Tibial nerve (tissue), 4 donors: Measurements from ENCODE around the gene CCDC88B. TPM values are rescaled to one million over a fixed set of nuclear protein-coding genes. Genes with fewer than 3 reads are reported as not detected.

ENCODE experiments used
- DNase-seq, 2 donors: peaks; one replicate each; pipeline ENCODE4 v3.0.0-alpha.2; 2019; ENCODE audit warnings: low spot score in 2 of 2
- H3K27ac ChIP-seq, 4 donors: fragments of 200-600 bp; sonication (generic) in 3 of 4; one replicate each; pipeline ENCODE4 v1.5.1; 2017 to 2019; ENCODE audit warnings: mild to moderate bottlenecking in 1 of 4
- H3K27me3 ChIP-seq, 2 donors: fragments of 200-600 bp; sonication (generic) in 1 of 2; one replicate each; pipeline versions ENCODE4 v1.5.1 to v1.6.0; 2017 to 2019
- H3K36me3 ChIP-seq, 3 donors: fragments of 200-600 bp; sonication (generic); one replicate each; pipeline ENCODE4 v1.5.1; 2018 to 2019
- H3K4me1 ChIP-seq, 4 donors: fragments of 200-600 bp; sonication (generic) in 3 of 4; one replicate each; pipeline ENCODE4 v1.5.1; 2017 to 2019
- H3K4me3 ChIP-seq, 4 donors: fragments of 200-600 bp; sonication (generic) in 3 of 4; one replicate each; pipeline ENCODE4 v1.5.1; 2017 to 2019; ENCODE audit warnings: mild to moderate bottlenecking in 1 of 4, moderate library complexity in 1 of 4
- H3K9me3 ChIP-seq, 4 donors: fragments of 200-600 bp; sonication (generic) in 3 of 4; one replicate each; pipeline ENCODE4 v1.5.1; 2017 to 2019
- EP300 ChIP-seq, 2 donors: sonication (generic); formaldehyde crosslinking; IDR thresholded peaks; one replicate each; pipeline ENCODE4 v1.6.1; 2017; ENCODE audit warnings: antibody characterized with exemption in 2 of 2, mild to moderate bottlenecking in 1 of 2
- POLR2A ChIP-seq, 2 donors: fragments of 450-650 bp; IDR thresholded peaks; one replicate each; pipeline ENCODE4 v1.6.1; 2017; ENCODE audit warnings: antibody characterized with exemption in 2 of 2, mild to moderate bottlenecking in 2 of 2, moderate library complexity in 2 of 2
- WGBS, 2 donors: methylation state at CpG; one replicate each; pipeline ENCODE4 v1.1.5; 2018; 5-methylcytosine and 5-hydroxymethylcytosine counted together
- total RNA-seq, 4 donors: library from RNA; depleted of rRNA; stranded (reverse); fragments of >200 nt; gene quantifications; one replicate each; pipeline ENCODE4 v1.1.0, GENCODE V29; 2016
- TF ChIP-seq, protein P1 (sequence below), 5 experiments: fragments of 200-600 bp in 3 of 5; fragments of 450-650 bp in 2 of 5; sonication (generic) in 3 of 5; IDR thresholded peaks; one replicate each; pipeline ENCODE4 v1.5.1; 2016 to 2019; ENCODE audit warnings: antibody characterized with exemption in 5 of 5, mild to moderate bottlenecking in 3 of 5, moderate library complexity in 2 of 5

The CCDC88B gene
- total RNA-seq, 4 donors from 2014 or later: 6.9 to 48.0 (median 14.4) TPM

DNA sequence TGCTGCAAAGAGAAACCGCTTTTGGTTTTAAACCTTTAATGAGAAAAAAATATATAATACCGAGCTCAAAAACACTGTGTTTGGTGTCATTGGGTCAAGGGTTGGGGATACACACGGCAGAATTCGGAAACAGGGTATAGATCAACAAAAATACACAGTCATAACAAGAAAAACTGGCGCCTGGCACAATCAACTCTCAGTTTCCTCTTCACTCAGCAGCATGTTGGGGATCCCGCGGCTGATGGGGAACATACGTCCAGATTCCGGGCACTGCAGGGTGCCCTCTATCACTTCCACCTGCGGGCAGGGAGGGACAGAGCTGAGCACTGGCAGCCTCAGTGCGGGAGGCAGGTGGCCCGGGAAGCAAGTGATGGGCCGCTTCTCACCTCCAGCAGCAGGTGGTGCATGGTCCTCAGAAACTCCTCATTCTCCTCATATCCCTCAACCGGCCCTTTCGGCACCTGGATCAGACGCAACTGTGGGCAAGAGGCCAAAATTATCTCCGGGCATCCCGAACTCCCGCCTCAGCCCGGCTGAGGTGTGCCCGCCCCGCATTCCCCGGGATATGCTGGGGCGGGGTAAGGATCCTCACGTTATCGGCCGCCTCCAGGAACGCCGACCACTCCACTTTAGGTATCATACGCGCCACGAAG, 23.2 kb upstream of the CCDC88B start:
- TF ChIP-seq POLR2A (IDR thresholded peaks at IDR 0.05): no peak
- TF ChIP-seq, protein P1, sequence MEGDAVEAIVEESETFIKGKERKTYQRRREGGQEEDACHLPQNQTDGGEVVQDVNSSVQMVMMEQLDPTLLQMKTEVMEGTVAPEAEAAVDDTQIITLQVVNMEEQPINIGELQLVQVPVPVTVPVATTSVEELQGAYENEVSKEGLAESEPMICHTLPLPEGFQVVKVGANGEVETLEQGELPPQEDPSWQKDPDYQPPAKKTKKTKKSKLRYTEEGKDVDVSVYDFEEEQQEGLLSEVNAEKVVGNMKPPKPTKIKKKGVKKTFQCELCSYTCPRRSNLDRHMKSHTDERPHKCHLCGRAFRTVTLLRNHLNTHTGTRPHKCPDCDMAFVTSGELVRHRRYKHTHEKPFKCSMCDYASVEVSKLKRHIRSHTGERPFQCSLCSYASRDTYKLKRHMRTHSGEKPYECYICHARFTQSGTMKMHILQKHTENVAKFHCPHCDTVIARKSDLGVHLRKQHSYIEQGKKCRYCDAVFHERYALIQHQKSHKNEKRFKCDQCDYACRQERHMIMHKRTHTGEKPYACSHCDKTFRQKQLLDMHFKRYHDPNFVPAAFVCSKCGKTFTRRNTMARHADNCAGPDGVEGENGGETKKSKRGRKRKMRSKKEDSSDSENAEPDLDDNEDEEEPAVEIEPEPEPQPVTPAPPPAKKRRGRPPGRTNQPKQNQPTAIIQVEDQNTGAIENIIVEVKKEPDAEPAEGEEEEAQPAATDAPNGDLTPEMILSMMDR (IDR thresholded peaks at IDR 0.05): peak in 1 of 5 experiments; percentile 7
- 12 to 17% methylated on average over 14 to 16 of the region's 32 CpGs for WGBS, 2 donors
- peak overlapping the region; percentile 96 to 99 (median 98) for H3K27ac ChIP-seq
- H3K4me1 ChIP-seq: peaks cover 0 to 29% (median 13%) of the 10 kb centered on the region in 4 donors
- no peaks in the 10 kb centered on the region for H3K9me3 ChIP-seq
- no peak for DNase-seq
- H3K4me3 ChIP-seq: peak overlapping the region; percentile 51 to 96 (median 84)
- H3K27me3 ChIP-seq: no peaks in the 10 kb centered on the region
- peaks cover 0 to 57% (median 19%) of the 10 kb centered on the region in 3 donors for H3K36me3 ChIP-seq

DNA sequence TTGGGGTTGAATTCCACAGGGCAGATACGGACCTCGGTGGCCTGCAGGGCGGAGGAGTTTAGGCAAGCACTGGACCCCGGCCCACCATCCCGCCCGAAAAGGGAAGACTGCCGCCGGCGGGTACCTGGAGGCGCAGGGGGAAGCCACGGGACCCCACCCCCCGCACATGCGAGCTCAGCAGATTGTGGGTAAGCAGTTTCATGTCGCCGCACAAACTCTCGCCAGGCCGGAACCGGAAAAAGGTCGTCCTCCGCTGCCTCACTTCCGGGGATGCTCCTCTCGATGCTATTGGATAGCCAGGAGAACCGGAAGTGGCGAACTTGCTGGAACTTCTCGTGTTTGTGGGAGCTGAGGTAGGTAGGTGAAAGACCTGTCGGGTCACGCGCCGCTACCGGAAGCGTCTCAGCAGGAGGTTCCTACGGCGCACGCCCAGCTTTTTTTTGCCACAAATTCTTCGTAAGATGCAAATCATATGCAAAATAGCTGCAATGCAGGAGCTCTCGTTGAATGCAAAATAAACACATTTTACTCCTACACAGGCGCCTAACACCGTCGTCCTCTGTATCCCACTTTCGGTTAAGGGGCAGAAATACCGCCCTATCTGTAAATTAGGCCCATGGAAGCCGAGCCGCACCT, 22.6 kb upstream of the CCDC88B start, which contains the start of gene TRMT112:
TRMT112 (minus strand) TSS at position 235 of the 636 bp plus-strand sequence; CDS start at position 202, 33 bp downstream.
- Histone ChIP-seq H3K9me3 (no peaks in the 10 kb centered on the region), H3K27me3 (no peaks in the 10 kb centered on the region), H3K27ac (peak within 1 kb of the TSS; percentile 96 to 99 (median 98)), H3K4me3 (peak within 1 kb of the TSS; percentile 51 to 96 (median 84)), H3K36me3 (peaks cover 0 to 63% (median 19%) of the 10 kb centered on the region in 3 donors), H3K4me1 (peaks cover 0 to 32% (median 13%) of the 10 kb centered on the region in 4 donors)
- DNase-seq: peak; percentile 92 to 98
- TF ChIP-seq, protein P1 (IDR thresholded peaks at IDR 0.05): peak in 1 of 5 experiments; percentile 6
- TF ChIP-seq EP300 (IDR thresholded peaks at IDR 0.05) (peak; percentile 92 to 94), POLR2A (IDR thresholded peaks at IDR 0.05) (peak; percentile 58 to 91)
- 1 to 2% methylated on average over 27 to 37 of the region's 43 CpGs for WGBS, 2 donors

DNA sequence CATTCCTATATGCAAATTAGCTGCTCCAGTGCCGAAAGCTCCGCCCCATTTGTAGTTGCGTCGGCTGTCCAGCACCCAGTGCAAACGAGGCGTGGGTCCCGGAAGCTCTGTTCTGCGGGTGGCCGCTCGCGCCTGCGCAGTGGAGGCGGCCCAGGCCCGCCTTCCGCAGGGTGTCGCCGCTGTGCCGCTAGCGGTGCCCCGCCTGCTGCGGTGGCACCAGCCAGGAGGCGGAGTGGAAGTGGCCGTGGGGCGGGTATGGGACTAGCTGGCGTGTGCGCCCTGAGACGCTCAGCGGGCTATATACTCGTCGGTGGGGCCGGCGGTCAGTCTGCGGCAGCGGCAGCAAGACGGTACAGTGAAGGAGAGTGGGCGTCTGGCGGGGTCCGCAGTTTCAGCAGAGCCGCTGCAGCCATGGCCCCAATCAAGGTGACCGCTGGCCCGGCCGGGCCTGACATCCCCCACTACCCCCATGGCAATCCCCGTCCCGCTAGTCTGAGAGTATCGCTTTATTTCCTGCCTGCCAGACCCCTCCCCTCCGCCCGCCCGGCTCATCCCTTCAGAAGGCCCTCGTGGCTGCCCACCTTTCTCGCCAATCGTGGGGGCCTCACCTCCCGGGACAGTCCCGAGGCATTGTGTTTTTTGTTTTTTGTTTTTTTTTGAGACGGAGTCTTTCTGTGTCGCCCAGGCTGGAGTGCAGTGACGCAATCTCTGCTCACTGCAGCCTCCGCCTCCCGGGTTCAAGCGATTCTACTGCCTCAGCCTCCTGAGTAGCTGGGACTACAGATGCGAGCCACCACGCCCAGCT, 21.8 kb upstream of the CCDC88B start, which contains the start of gene PRDX5:
PRDX5 (plus strand) TSS at position 161 of the 805 bp plus-strand sequence; CDS start at position 256, 95 bp downstream.
- H3K27me3 ChIP-seq: no peaks in the 10 kb centered on the region
- H3K9me3 ChIP-seq: no peaks in the 10 kb centered on the region
- peak within 1 kb of the TSS; percentile 96 to 99 (median 98) for H3K27ac ChIP-seq
- peaks cover 0 to 70% (median 19%) of the 10 kb centered on the region in 3 donors for H3K36me3 ChIP-seq
- H3K4me1 ChIP-seq: peaks cover 0 to 34% (median 13%) of the 10 kb centered on the region in 4 donors
- 1% methylated on average over 39 to 61 of the region's 61 CpGs for WGBS, 2 donors
- TF ChIP-seq, protein P1 (IDR thresholded peaks at IDR 0.05): peak; percentile 39 to 72 (median 62)
- TF ChIP-seq EP300 (IDR thresholded peaks at IDR 0.05) (peak in 1 of 2 donors; percentile 85), POLR2A (IDR thresholded peaks at IDR 0.05) (peak; percentile 80 to 83)
- peak within 1 kb of the TSS; percentile 51 to 96 (median 84) for H3K4me3 ChIP-seq
- peak; percentile 93 for DNase-seq

DNA sequence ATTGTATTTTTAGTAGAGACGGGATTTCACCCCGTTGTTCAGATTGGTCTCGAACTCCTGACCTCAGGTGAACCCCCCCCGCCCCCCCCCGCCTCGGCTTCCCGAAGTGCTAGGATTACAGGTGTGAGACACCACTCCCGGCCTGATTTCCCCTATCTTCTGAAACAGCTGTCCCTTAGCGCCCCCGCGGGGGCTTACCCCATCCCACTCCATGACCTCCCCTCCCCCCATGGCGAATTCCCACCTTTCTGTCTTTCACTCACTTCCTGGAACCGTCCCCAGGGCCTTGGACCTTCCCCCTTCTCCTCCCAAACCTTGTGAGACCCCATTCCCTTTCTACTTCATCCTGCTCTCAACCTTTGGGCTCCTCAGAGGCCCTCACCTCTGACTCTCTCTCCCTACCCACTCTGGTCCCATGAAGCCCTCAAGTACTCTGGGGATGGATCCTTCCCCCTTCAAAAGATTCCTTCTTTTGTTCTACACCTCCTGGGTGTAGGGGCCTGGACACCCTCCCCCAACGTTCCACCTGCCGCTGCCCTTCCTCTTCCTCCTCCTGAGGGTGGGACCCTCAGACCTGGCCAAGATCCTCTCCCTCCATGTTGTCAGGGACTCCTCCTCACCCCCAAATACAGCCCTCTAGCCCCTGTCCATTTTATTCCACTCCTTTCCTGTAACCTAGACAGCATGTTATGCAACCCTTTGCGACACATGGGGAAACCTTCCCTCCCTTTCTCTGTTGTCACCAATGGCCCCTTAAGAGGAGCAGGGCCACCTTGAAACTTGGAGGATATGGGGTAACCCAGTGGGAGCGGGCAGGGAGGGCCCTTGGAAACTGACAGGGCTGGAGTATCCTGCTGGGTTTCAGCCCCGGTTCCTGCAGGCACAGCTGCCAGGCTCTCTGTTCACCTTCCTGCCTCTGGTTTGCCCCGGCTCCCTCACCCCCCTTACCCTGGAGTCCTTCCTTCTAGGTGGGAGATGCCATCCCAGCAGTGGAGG, 20.9 kb upstream of the CCDC88B start:
- WGBS, 2 donors: 28 to 30% methylated on average over 16 to 19 of the region's 19 CpGs
- H3K9me3 ChIP-seq: no peaks in the 10 kb centered on the region
- no peak for DNase-seq
- H3K27me3 ChIP-seq: no peaks in the 10 kb centered on the region
- peaks cover 0 to 66% (median 19%) of the 10 kb centered on the region in 3 donors for H3K36me3 ChIP-seq
- H3K4me1 ChIP-seq: peaks cover 0 to 34% (median 13%) of the 10 kb centered on the region in 4 donors
- H3K27ac ChIP-seq: peak overlapping the region; percentile 96 to 99 (median 98)
- H3K4me3 ChIP-seq: peak overlapping the region; percentile 51 to 96 (median 84)
- TF ChIP-seq EP300 (IDR thresholded peaks at IDR 0.05) (no peak), POLR2A (IDR thresholded peaks at IDR 0.05) (no peak)
